Spleen (tissue), 11 donors: ENCODE data around the gene LCN6. TPM values are rescaled to one million over a fixed set of nuclear protein-coding genes. Genes with fewer than 3 reads are reported as not detected.
"Not testable (repeated sequence)": the region's sequence is repeated elsewhere in the genome, so short reads cannot be mapped to it uniquely, and the experiment has no call there.

Source experiments
- DNase-seq: peaks from one replicate; pipeline ENCODE4 v3.0.0-alpha.2; 2020
- H3K27ac ChIP-seq, 8 donors: fragments of 200-600 bp; sonication (generic) in 7 of 8; 1 replicate in 4 of 8; 2 replicates in 4 of 8; pipeline versions ENCODE4 v1.5.0 to v1.8.0; 2016 to 2021; ENCODE audit warnings: inconsistent platforms in 4 of 8, mild to moderate bottlenecking in 4 of 8, moderate library complexity in 1 of 8
- H3K27me3 ChIP-seq, 7 donors: fragments of 200-600 bp; sonication (generic) in 6 of 7; replicated peaks in 1 of 7; 1 replicate in 4 of 7; 2 replicates in 3 of 7; pipeline versions ENCODE4 v1.5.0 to v1.8.0; 2016 to 2021; ENCODE audit warnings: inconsistent platforms in 3 of 7, mild to moderate bottlenecking in 1 of 7
- H3K36me3 ChIP-seq, 6 donors: fragments of 200-600 bp; sonication (generic) in 5 of 6; 1 replicate in 4 of 6; 2 replicates in 2 of 6; pipeline versions ENCODE4 v1.5.0 to v1.8.0; 2016 to 2021; ENCODE audit warnings: inconsistent platforms in 2 of 6
- H3K4me1 ChIP-seq, 6 donors: fragments of 200-600 bp; sonication (generic) in 5 of 6; 1 replicate in 3 of 6; 2 replicates in 3 of 6; pipeline versions ENCODE4 v1.5.0 to v1.8.0; 2016 to 2021; ENCODE audit warnings: inconsistent platforms in 3 of 6
- H3K4me3 ChIP-seq, 8 donors: fragments of 200-600 bp; sonication (generic) in 7 of 8; 1 replicate in 4 of 8; 2 replicates in 4 of 8; pipeline versions ENCODE4 v1.5.0 to v1.8.0; 2016 to 2021; ENCODE audit warnings: inconsistent platforms in 4 of 8, mild to moderate bottlenecking in 4 of 8, moderate library complexity in 2 of 8
- H3K9me3 ChIP-seq, 8 donors: fragments of 200-600 bp; sonication (generic) in 7 of 8; 1 replicate in 4 of 8; 2 replicates in 4 of 8; pipeline versions ENCODE4 v1.5.0 to v1.8.0; 2016 to 2021; ENCODE audit warnings: inconsistent platforms in 4 of 8
- POLR2A ChIP-seq, 3 donors: fragments of 450-650 bp; IDR thresholded peaks; one replicate each; pipeline ENCODE4 v1.5.1; 2017; ENCODE audit warnings: antibody characterized with exemption in 3 of 3, mild to moderate bottlenecking in 1 of 3
- POLR2AphosphoS5 ChIP-seq, 3 donors: sonication (generic); formaldehyde crosslinking; IDR thresholded peaks; one replicate each; pipeline ENCODE4 v1.5.1; 2017; ENCODE audit warnings: antibody characterized with exemption in 3 of 3
- WGBS, 5 donors: extraction: QIAGEN DNeasy Blood & Tissue Kit in 3 of 5; methylation state at CpG; one replicate each; pipeline versions ENCODE4 v1.1.5 to v1.1.7; 2013 to 2018; 5-methylcytosine and 5-hydroxymethylcytosine counted together
- intact Hi-C: fragments of 100-400 bp; cut with DNase I; formaldehyde crosslinking; loops from one replicate; pipeline ENCODE4 v1.15.0; 2023; ENCODE audit warnings: low total_unique reads
- polyA plus RNA-seq, 3 donors: library from polyadenylated mRNA; stranded (reverse); fragments of 200-250 nt; gene quantifications; one replicate each; pipeline ENCODE4 v1.2.1, GENCODE V29; 2013
- total RNA-seq, 7 donors: library from RNA; depleted of rRNA in 3 of 7; stranded (reverse); fragments of >200 nt in 3 of 7; fragmentation: NEBNext Ultra II Directional in 4 of 7; extraction: Animal tissue kit (Norgen Biotek cat#: 25700) in 4 of 7; gene quantifications; one replicate each; pipeline versions ENCODE4 v1.1.0 to v1.2.1, GENCODE V29; 2016 to 2021
- TF ChIP-seq, protein P1 (sequence below), 11 experiments: fragments of 200-600 bp in 7 of 11; fragments of 450-650 bp in 4 of 11; sonication (generic) in 4 of 11; IDR thresholded peaks in 8 of 11; conservative IDR thresholded peaks in 3 of 11; 1 replicate in 7 of 11; 2 replicates in 4 of 11; pipeline versions ENCODE4 v1.4.0 to v1.8.0; 2016 to 2021; ENCODE audit warnings: antibody characterized with exemption in 11 of 11, inconsistent platforms in 4 of 11, mild to moderate bottlenecking in 1 of 11
- donor health status: healthy with polysubstance abuse.
- donor health status: DM: no; HTN: no; CAD: no; lungs with moderate emphysema.
- donor health status: DM: no; HTN: no; CAD: no.
- donor health status: Bipolar disorder and iron deficiency.
- donor health status: healthy.
- donor health status: DM: no; HTN: no; CAD: no.
- donor health status: DM: yes; HTN: yes; CAD: no.

The LCN6 gene
- total and polyA plus RNA-seq, 10 donors: 1.2 to 18.9 (median 4.4) TPM

DNA sequence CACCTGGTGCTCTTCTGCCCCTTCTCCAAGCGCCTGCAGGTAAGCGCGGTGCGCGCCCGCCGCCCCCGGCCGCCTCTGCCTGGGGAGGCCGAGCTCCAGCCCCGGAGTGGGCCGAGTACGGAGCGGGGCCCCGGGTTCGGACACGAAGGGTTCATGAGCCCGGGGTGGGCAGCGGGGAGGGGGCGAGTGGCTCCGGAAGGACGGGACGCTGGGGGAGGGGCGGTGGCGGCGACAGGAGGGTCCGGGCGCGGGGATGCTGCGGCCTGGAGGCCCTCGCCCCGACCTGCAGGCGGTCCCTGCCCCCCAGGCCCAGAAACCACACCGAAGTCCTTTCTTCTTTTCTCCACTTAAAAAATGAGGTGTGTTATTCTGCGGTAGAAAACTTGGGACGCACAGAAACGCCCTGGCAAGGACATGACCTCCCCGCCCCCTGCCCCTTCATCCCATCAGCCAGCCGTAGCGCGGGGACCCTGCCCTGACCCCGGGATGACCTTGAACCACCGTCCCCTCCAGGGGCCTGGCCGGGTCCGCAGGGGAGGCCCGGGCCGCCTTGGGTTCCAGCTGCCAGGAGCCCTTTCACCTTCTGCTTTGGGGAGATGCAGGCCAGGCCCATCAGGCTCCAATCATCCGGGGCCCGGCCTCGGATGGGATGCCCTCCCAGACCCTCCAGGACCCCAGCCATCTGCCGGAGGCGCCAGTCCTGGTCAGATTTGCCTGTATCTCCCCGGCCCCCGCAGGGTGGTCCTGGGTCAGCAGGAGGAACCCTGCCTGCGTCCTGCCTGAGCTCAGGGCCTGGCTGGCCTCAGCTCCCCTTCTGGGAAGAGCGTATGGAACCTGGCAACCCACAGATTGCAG is 35.4 kb downstream of the LCN6 start:
- peak overlapping the region; percentile 25 to 73 (median 39) for H3K4me3 ChIP-seq
- peak; percentile 77 for DNase-seq
- WGBS, 5 donors: 3 to 14% (median 6%) methylated on average over 25 to 56 of the region's 56 CpGs

DNA sequence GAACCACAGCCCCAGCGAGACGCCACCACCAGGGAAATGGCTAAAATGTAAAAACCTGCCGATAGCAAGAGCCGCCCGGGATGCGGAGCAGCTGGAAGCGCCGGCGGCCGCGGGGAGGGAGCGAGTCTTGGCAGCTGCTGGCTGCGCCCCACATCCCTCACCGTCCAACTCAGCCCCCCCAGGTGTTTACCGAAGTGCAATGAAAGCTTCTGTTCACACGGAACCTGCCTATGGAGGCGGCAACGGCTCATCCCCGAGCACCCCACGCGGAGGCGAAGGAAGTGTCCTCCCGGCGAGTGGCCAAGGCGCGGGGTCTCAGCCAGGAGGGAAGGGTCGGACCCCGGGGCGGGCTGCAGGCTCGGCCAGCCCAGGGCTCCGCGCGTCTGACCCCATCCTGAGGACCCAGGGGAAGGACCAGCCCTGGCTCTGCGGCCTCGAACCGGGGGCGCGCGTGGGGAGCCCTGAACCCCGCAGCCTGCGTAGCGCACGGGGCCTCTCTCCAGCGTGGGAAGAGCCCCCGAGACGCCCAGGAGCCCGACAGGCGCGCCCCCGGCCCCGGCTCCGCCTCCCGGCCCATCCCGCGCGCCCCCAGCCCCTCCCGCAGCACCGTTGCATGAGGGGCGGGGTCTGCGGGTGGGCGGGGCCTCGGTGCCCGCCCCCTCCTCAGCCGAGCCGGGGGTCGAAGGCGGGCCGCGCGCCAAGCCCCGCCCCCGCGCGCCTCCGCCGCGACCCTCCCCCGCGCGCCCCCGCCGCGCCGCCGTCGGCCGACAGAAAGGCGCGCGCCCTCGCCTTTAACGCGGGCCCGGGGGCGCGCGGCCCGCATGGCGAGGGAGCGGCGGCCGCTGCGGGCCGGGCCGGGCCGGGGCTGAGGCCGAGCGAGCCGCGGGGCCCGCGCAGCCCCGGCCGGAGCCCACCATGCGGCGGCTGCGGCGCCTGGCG is 36.3 kb downstream of the LCN6 start, which contains the start of gene DIPK1B:
DIPK1B (plus strand) TSS at position 822 of the 939 bp plus-strand sequence; CDS start at position 916, 94 bp downstream.
- 2 to 3% (median 2%) methylated on average over 31 to 119 of the region's 119 CpGs for WGBS, 5 donors
- Histone ChIP-seq H3K4me1 (peaks cover 26 to 46% (median 37%) of the 10 kb centered on the region in 6 donors), H3K4me3 (peak within 1 kb of the TSS; percentile 25 to 73 (median 39)), H3K27me3 (peaks cover 0 to 68% (median 33%) of the 10 kb centered on the region in 7 donors), H3K27ac (peak within 1 kb of the TSS in 6 of 8 donors; percentile 20 to 80 (median 67)), H3K9me3 (no peaks in the 10 kb centered on the region), H3K36me3 (no peaks in the 10 kb centered on the region)
- peak; percentile 79 for DNase-seq
- TF ChIP-seq POLR2AphosphoS5 (IDR thresholded peaks at IDR 0.05) (peak in 1 of 3 donors; percentile 19), POLR2A (IDR thresholded peaks at IDR 0.05) (no peak)
- intact Hi-C loops: no loop called here

More for the DNA sequence above, 35.4 kb downstream of the LCN6 start:
- H3K36me3 ChIP-seq: no peaks in the 10 kb centered on the region
- no peaks in the 10 kb centered on the region for H3K9me3 ChIP-seq
- TF ChIP-seq POLR2A (IDR thresholded peaks at IDR 0.05): no peak
- TF ChIP-seq POLR2AphosphoS5 (IDR thresholded peaks at IDR 0.05): no peak
- TF ChIP-seq, protein P1, sequence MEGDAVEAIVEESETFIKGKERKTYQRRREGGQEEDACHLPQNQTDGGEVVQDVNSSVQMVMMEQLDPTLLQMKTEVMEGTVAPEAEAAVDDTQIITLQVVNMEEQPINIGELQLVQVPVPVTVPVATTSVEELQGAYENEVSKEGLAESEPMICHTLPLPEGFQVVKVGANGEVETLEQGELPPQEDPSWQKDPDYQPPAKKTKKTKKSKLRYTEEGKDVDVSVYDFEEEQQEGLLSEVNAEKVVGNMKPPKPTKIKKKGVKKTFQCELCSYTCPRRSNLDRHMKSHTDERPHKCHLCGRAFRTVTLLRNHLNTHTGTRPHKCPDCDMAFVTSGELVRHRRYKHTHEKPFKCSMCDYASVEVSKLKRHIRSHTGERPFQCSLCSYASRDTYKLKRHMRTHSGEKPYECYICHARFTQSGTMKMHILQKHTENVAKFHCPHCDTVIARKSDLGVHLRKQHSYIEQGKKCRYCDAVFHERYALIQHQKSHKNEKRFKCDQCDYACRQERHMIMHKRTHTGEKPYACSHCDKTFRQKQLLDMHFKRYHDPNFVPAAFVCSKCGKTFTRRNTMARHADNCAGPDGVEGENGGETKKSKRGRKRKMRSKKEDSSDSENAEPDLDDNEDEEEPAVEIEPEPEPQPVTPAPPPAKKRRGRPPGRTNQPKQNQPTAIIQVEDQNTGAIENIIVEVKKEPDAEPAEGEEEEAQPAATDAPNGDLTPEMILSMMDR (IDR thresholded peaks at IDR 0.05 in 8 of 11, conservative IDR thresholded peaks at IDR 0.05 in 3 of 11): no peak
- peaks cover 26 to 46% (median 37%) of the 10 kb centered on the region in 6 donors for H3K4me1 ChIP-seq
- intact Hi-C loops: no loop called here
- H3K27me3 ChIP-seq: peaks cover 0 to 69% (median 33%) of the 10 kb centered on the region in 7 donors
- H3K27ac ChIP-seq: peak overlapping the region in 5 of 8 donors; percentile 20 to 80 (median 69)

DNA sequence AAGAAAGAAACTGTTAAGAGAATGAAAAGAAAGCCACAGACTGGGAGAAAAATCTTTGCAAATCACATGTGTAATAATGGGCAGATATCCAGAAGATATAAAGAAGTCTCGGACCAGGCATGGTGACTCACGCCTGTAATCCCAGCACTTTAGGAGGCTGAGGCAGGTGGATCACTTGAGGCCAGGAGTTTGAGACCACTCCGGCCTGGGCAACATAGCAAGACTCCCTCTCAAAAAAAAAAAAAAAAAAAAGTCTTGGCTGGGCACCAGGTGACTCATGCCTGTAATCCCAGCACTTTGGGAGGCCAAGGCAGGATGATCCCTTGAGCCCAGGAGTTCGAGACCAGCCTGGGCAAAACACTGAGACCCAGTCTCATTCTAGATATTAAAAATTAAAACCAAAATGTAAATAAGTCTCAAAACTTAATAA is 37.1 kb downstream of the LCN6 start:
- intact Hi-C loops, H3K27ac ChIP-seq, H3K9me3 ChIP-seq, DNase-seq, H3K4me3 ChIP-seq, H3K36me3 ChIP-seq: not testable (repeated sequence)
- Histone ChIP-seq H3K27me3 (peaks cover 0 to 63% (median 33%) of the 10 kb centered on the region in 7 donors), H3K4me1 (peaks cover 26 to 46% (median 37%) of the 10 kb centered on the region in 6 donors)
- WGBS, 5 donors: 58 to 78% (median 69%) methylated on average over 4 of the region's 4 CpGs

DNA sequence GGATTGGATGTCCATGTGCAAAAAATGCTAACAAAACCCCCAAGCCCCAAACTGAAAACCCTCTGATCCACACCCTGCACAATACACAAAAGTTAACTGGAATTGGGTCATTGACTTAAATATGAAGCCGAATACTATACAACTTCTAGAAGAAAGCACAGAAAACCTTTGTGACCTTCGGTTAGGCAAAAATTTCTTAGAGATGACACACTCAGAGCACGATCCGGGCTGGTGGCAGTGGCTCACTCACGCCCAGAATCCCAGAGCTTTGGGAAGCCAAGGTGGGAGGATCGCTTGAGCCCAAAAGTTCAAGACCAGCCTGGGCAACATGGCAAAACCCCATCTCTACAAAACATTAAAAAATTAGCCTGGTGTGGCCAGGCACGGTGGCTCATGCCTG is 37.8 kb downstream of the LCN6 start:
- Histone ChIP-seq H3K4me1 (peaks cover 26 to 43% (median 37%) of the 10 kb centered on the region in 6 donors), H3K36me3 (no peaks in the 10 kb centered on the region), H3K4me3 (no peak overlapping the region), H3K27ac (no peak overlapping the region), H3K9me3 (no peaks in the 10 kb centered on the region), H3K27me3 (peaks cover 0 to 59% (median 33%) of the 10 kb centered on the region in 7 donors)
- intact Hi-C loops: no loop called here
- WGBS, 5 donors: 87 to 97% (median 92%) methylated on average over 7 of the region's 7 CpGs
- DNase-seq: no peak
- TF ChIP-seq POLR2AphosphoS5 (IDR thresholded peaks at IDR 0.05) (no peak), POLR2A (IDR thresholded peaks at IDR 0.05) (no peak)
- TF ChIP-seq, protein P1 (IDR thresholded peaks at IDR 0.05 in 8 of 11, conservative IDR thresholded peaks at IDR 0.05 in 3 of 11): no peak
